Kasumi-1 (cell line): Measurements from ENCODE around the gene IGFBP1.

Experiments used
- DNase-seq, 2 experiments: peaks; one replicate each; lab custom pipeline; 2025; lab: John Stamatoyannopoulos, UW

Gene IGFBP1

GRCh38 chr7:45881280-45881758 is 7.0 kb upstream of the IGFBP1 start:
- no peak for DNase-seq

- no peak for DNase-seq
Observed at GRCh38 chr7:45881759-45882464, 6.4 kb upstream of the IGFBP1 start.

- DNase-seq = no peak
Observed at GRCh38 chr7:45882465-45882810, 5.8 kb upstream of the IGFBP1 start.

- no peak for DNase-seq
Observed at GRCh38 chr7:45884136-45884535, 4.2 kb upstream of the IGFBP1 start.

GRCh38 chr7:45885264-45885882 is 2.9 kb upstream of the IGFBP1 start:
- DNase-seq = no peak

GRCh38 chr7:45886931-45887667 is 1.2 kb upstream of the IGFBP1 start:
- DNase-seq = no peak

- no peak for DNase-seq
Observed at GRCh38 chr7:45888993-45889366, 692 bp downstream of the IGFBP1 start.

- no peak for DNase-seq
Observed at GRCh38 chr7:45889367-45890067, 1.2 kb downstream of the IGFBP1 start.

- DNase-seq = no peak
Observed at GRCh38 chr7:45890125-45890901, 2.0 kb downstream of the IGFBP1 start.

- DNase-seq = peak; percentile 30 to 73
Observed at GRCh38 chr7:45890902-45891461, 2.7 kb downstream of the IGFBP1 start.

- no peak for DNase-seq
Observed at GRCh38 chr7:45891462-45892402, 3.4 kb downstream of the IGFBP1 start.

- DNase-seq = no peak
Observed at GRCh38 chr7:45892407-45893035, 4.2 kb downstream of the IGFBP1 start.

GRCh38 chr7:45893374-45893995 is 5.2 kb downstream of the IGFBP1 start:
- DNase-seq = no peak

GRCh38 chr7:45893996-45894664 is 5.8 kb downstream of the IGFBP1 start:
- DNase-seq = no peak

- no peak for DNase-seq
Observed at GRCh38 chr7:45894665-45895062, 6.4 kb downstream of the IGFBP1 start.

- DNase-seq = no peak
Observed at GRCh38 chr7:45897042-45897690, 8.9 kb downstream of the IGFBP1 start.

- no peak for DNase-seq
Observed at GRCh38 chr7:45898222-45898621, 9.9 kb downstream of the IGFBP1 start.

GRCh38 chr7:45901566-45901965 is 13.3 kb downstream of the IGFBP1 start:
- DNase-seq = no peak
